Ishikawa (cell line): ENCODE results near the gene UVSSA.

Source experiments
- CEBPB ChIP-seq: IDR thresholded peaks from 2 replicates; pipeline ENCODE4 v1.6.1; 2012
- EGR1 ChIP-seq: IDR thresholded peaks from 2 replicates; pipeline ENCODE4 v1.6.1; 2012
- EP300 ChIP-seq: IDR thresholded peaks from 2 replicates; pipeline ENCODE4 v1.6.1; 2012; ENCODE audit warnings: borderline replicate concordance
- FOXM1 ChIP-seq: IDR thresholded peaks from 2 replicates; pipeline ENCODE4 v1.6.1; 2012; ENCODE audit warnings: low read depth, borderline replicate concordance
- NFIC ChIP-seq: IDR thresholded peaks from 2 replicates; pipeline ENCODE4 v1.6.1; 2012
- RAD21 ChIP-seq: IDR thresholded peaks from 2 replicates; pipeline ENCODE4 v1.6.1; 2012; ENCODE audit warnings: low read depth
- REST ChIP-seq: IDR thresholded peaks from 2 replicates; pipeline ENCODE4 v1.6.1; 2012; ENCODE audit warnings: low read depth, mild to moderate bottlenecking
- TAF1 ChIP-seq: IDR thresholded peaks from 2 replicates; pipeline ENCODE4 v1.6.1; 2012; ENCODE audit warnings: low read depth, mild to moderate bottlenecking
- TCF12 ChIP-seq: IDR thresholded peaks from 2 replicates; pipeline ENCODE4 v1.6.1; 2012; ENCODE audit warnings: low read depth
- TEAD4 ChIP-seq: IDR thresholded peaks from 2 replicates; pipeline ENCODE4 v1.6.1; 2012
- USF1 ChIP-seq: IDR thresholded peaks from 2 replicates; pipeline ENCODE4 v1.6.1; 2012
- YY1 ChIP-seq: IDR thresholded peaks from 2 replicates; pipeline ENCODE4 v1.6.1; 2012; ENCODE audit warnings: low read depth
- ZBTB7A ChIP-seq: IDR thresholded peaks from 2 replicates; pipeline ENCODE4 v1.6.1; 2012; ENCODE audit warnings: low read depth

DNA sequence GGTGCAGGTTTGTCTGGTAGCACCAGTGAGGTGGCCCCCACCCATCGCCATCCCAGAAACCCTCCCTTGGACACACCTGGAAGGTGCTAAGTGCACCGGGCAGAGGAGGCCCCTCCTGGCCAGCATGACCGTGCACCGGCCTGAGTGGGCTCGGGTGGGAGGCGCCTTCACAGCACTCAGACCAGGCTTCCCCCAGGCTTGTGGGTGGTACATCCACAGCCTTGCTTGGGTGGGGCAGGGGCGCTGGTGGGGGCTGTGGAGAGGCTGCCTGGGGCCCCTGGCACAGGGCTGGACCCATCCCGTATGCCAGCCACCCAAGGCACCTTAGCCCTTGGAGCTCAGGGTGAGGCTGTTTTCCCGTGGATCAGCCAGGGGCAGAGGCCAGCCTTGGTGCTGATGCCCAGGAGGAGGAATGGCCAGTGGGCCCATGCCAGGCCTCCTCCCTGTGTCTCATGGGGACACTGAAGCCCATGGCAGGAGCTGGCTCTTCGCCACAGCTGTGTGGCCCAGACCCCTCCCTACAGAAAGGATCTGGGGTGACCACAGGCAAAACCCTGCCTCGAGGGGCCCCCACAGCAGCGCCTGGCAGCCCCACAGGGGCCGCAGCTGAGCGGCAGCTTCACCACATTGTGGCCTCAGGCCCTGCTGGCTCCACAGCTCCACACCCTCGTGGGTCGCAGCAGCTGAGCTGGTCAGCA lies 37.8 kb downstream of the UVSSA start:
- TF ChIP-seq TCF12 = no peak
- TF ChIP-seq EP300 = no peak
- TF ChIP-seq NFIC = no peak
- no peak for TF ChIP-seq FOXM1
- no peak for TF ChIP-seq REST
- TF ChIP-seq YY1 = no peak
- TF ChIP-seq TAF1 = no peak
- no peak for TF ChIP-seq TEAD4
- TF ChIP-seq ZBTB7A = no peak
- TF ChIP-seq CEBPB = no peak
- TF ChIP-seq RAD21 = no peak
- TF ChIP-seq EGR1 = no peak
- TF ChIP-seq USF1 = no peak
